Fibroblast of lung (primary cell): ENCODE results near the gene PDLIM5.
"Not testable (repeated sequence)": the region's sequence is repeated elsewhere in the genome, so short reads cannot be mapped to it uniquely, and the experiment has no call there.

Experiments used
- CTCF ChIP-seq, 2 donors: IDR thresholded peaks in 1 of 2; conservative IDR thresholded peaks in 1 of 2; 1 replicate in 1 of 2; 2 replicates in 1 of 2; pipeline ENCODE4 v1.5.1; 2011 to 2012; ENCODE audit warnings: low read length in 2 of 2, control low read depth in 1 of 2, inconsistent platforms in 1 of 2, low read depth in 1 of 2, mild to moderate bottlenecking in 1 of 2
- EZH2 ChIP-seq: IDR thresholded peaks from 2 replicates; pipeline ENCODE4 v1.5.1; 2012; ENCODE audit warnings: low read length, control low read depth, mild to moderate bottlenecking; ENCODE audit errors: missing control alignments

DNA sequence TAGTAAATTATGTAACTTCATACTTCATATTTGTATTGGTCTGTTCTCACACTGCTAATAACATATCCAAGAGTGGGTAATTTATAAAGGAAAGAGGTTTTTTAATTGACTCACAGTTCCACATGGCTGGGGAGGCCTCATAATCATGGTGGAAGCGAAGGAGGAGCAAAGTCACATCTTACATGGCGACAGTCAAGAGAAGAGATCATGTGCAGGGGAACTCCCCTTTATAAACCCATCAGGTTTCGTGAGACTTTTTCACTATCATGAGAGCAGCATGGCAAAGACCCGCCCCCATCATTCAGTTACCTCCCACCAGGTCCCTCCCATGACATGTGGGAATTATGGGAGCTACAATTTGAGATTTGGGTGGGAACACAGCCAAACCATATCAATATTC lies 19.0 kb downstream of the PDLIM5 start:
- not testable (repeated sequence) for TF ChIP-seq EZH2; CTCF (conservative IDR thresholded peaks at IDR 0.05 in 1 of 2, IDR thresholded peaks at IDR 0.05 in 1 of 2; ENCODE audit: low read depth in 1 of 2, low read length in 2 of 2)
